Astrocyte (in vitro differentiated cells and primary cell): Measurements from ENCODE around the gene RMI2. TPM values are rescaled to one million over a fixed set of nuclear protein-coding genes. Genes with fewer than 3 reads are reported as not detected.

Source experiments
- DNase-seq: peaks from one replicate; pipeline ENCODE4 v3.0.0-alpha.2; 2010; ENCODE audit warnings: low read depth
- FAIRE-seq: peaks from 2 replicates; lab custom pipeline; 2011; peaks lifted over from hg19 to GRCh38; lab: Jason Lieb, UNC
- H2AFZ ChIP-seq: 2 replicates; pipeline ENCODE4 v1.6.0; 2012; ENCODE audit warnings: low read depth, low read length, inconsistent platforms
- H3K27ac ChIP-seq: 2 replicates; pipeline ENCODE4 v1.5.1; 2011; ENCODE audit warnings: low read depth, low read length, inconsistent platforms
- H3K27me3 ChIP-seq: 2 replicates; pipeline ENCODE4 v1.6.0; 2011; ENCODE audit warnings: low read length, inconsistent platforms; ENCODE audit not compliant: insufficient read depth
- H3K36me3 ChIP-seq: 2 replicates; pipeline ENCODE4 v1.5.1; 2011; ENCODE audit warnings: low read length, inconsistent platforms; ENCODE audit not compliant: insufficient read depth
- H3K4me1 ChIP-seq: 2 replicates; pipeline ENCODE4 v1.5.1; 2011; ENCODE audit warnings: low read length, inconsistent platforms; ENCODE audit not compliant: insufficient read depth
- H3K4me2 ChIP-seq: 2 replicates; pipeline ENCODE4 v1.6.0; 2012; ENCODE audit warnings: low read length, inconsistent platforms
- H3K4me3 ChIP-seq: 2 replicates; pipeline ENCODE4 v1.5.1; 2011; ENCODE audit warnings: low read depth, mild to moderate bottlenecking, low read length, inconsistent platforms; ENCODE audit not compliant: insufficient read depth
- H3K79me2 ChIP-seq: 2 replicates; pipeline ENCODE4 v1.6.0; 2012; ENCODE audit warnings: mild to moderate bottlenecking, low read length, inconsistent platforms; ENCODE audit not compliant: insufficient read depth
- H3K9ac ChIP-seq: 2 replicates; pipeline ENCODE4 v1.6.0; 2012; ENCODE audit warnings: mild to moderate bottlenecking, low read length, inconsistent platforms
- H3K9me3 ChIP-seq: 2 replicates; pipeline ENCODE4 v1.5.1; 2012; ENCODE audit warnings: low read depth, mild to moderate bottlenecking, low read length, inconsistent platforms; ENCODE audit not compliant: insufficient read depth
- H4K20me1 ChIP-seq: 2 replicates; pipeline ENCODE4 v1.6.0; 2012; ENCODE audit warnings: low read length, inconsistent platforms; ENCODE audit not compliant: insufficient read depth
- H3K27ac Mint-ChIP-seq: one replicate; pipeline ENCODE4 v1.8.0; 2021; ENCODE audit warnings: mild to moderate bottlenecking, mixed read lengths; ENCODE audit not compliant: unreplicated experiment
- H3K27me3 Mint-ChIP-seq: one replicate; pipeline ENCODE4 v1.8.0; 2021; ENCODE audit warnings: low read depth, mixed read lengths; ENCODE audit not compliant: unreplicated experiment
- H3K36me3 Mint-ChIP-seq: one replicate; pipeline ENCODE4 v1.8.0; 2021; ENCODE audit warnings: low read depth, mixed read lengths; ENCODE audit not compliant: unreplicated experiment
- H3K4me1 Mint-ChIP-seq: one replicate; pipeline ENCODE4 v1.8.0; 2021; ENCODE audit warnings: low read depth, mixed read lengths; ENCODE audit not compliant: unreplicated experiment
- H3K4me3 Mint-ChIP-seq: one replicate; pipeline ENCODE4 v1.8.0; 2021; ENCODE audit warnings: mild to moderate bottlenecking, moderate library complexity, mixed read lengths; ENCODE audit not compliant: unreplicated experiment
- H3K9me3 Mint-ChIP-seq: one replicate; pipeline ENCODE4 v1.8.0; 2021; ENCODE audit warnings: mild to moderate bottlenecking, mixed read lengths; ENCODE audit not compliant: unreplicated experiment
- EZH2 ChIP-seq: IDR thresholded peaks from 2 replicates; pipeline ENCODE4 v1.6.1; 2012; ENCODE audit warnings: mild to moderate bottlenecking, low read length, inconsistent platforms; ENCODE audit not compliant: insufficient read depth
- total RNA-seq: library from RNA; stranded (reverse); gene quantifications from 2 replicates; pipeline ENCODE4 v1.2.1, GENCODE V29; 2021
- TF ChIP-seq, protein P1 (sequence below): IDR thresholded peaks from 2 replicates; pipeline ENCODE4 v1.5.1; 2011; ENCODE audit warnings: low read depth, mild to moderate bottlenecking, inconsistent platforms, low read length, moderate library complexity; ENCODE audit not compliant: insufficient read depth

RMI2 gene
- total RNA-seq, 1 donor from 2014 or later: 7.8 TPM

DNA sequence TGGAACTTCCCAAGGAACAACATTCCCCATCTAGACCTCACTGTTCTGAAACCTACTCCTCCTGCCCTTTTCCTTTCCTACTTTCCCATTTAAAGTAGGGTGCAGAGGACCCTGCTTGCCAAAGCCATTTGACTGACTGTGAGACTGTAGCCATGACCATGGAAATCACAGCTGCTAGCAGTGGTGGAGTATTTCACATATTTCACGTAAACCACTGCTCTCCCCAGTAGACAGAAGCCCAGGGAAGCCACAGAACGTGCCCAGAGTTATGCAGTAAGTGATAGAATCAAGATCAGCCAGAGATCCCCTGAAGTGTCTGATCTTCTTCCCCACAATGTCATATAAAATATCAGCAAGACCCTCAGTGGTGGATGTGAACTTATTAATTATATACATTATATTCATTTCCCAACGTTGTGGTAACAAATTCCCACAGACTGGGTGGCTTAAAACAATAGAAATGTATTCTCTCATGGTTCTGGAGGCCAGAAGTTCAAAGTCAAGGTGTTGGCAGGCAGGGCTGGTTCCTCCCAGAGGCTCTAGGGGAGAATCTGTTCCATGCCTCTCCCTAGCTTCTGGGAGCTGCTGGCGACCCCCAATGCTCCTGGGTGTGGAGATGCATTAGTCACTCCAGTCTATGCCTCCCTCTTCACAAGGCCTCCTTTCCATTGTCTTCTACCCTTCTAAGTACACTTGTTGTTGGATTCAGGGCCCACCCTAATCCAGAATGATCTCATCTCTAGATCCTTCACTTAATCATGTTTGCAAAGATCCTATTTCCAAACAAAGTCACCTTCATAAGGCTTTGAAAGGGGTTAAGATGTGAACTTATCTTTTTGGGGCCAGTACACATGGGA is 43.4 kb upstream of the RMI2 start:
- no peak overlapping the region for H3K27ac ChIP-seq
- H3K4me2 ChIP-seq: no peak overlapping the region
- Mint-ChIP-seq H3K4me3 (no peak overlapping the region), H3K4me1 (peaks cover 26% of the 10 kb centered on the region), H3K9me3 (peaks cover 2% of the 10 kb centered on the region), H3K27me3 (no peaks in the 10 kb centered on the region), H3K27ac (no peak overlapping the region), H3K36me3 (no peaks in the 10 kb centered on the region)
- H3K9ac ChIP-seq: no peak overlapping the region
- H2AFZ ChIP-seq: no peak overlapping the region
- no peaks in the 10 kb centered on the region for H3K36me3 ChIP-seq
- H3K27me3 ChIP-seq: no peaks in the 10 kb centered on the region
- no peak for FAIRE-seq
- no peaks in the 10 kb centered on the region for H3K9me3 ChIP-seq
- TF ChIP-seq EZH2: no peak
- TF ChIP-seq, protein P1, sequence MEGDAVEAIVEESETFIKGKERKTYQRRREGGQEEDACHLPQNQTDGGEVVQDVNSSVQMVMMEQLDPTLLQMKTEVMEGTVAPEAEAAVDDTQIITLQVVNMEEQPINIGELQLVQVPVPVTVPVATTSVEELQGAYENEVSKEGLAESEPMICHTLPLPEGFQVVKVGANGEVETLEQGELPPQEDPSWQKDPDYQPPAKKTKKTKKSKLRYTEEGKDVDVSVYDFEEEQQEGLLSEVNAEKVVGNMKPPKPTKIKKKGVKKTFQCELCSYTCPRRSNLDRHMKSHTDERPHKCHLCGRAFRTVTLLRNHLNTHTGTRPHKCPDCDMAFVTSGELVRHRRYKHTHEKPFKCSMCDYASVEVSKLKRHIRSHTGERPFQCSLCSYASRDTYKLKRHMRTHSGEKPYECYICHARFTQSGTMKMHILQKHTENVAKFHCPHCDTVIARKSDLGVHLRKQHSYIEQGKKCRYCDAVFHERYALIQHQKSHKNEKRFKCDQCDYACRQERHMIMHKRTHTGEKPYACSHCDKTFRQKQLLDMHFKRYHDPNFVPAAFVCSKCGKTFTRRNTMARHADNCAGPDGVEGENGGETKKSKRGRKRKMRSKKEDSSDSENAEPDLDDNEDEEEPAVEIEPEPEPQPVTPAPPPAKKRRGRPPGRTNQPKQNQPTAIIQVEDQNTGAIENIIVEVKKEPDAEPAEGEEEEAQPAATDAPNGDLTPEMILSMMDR: no peak
- H3K4me1 ChIP-seq: peaks cover 10% of the 10 kb centered on the region
- H3K79me2 ChIP-seq: no peaks in the 10 kb centered on the region
- no peaks in the 10 kb centered on the region for H4K20me1 ChIP-seq
- no peak overlapping the region for H3K4me3 ChIP-seq
- DNase-seq: peak; percentile 27

- Mint-ChIP-seq H3K27ac (no peak overlapping the region), H3K4me3 (no peak overlapping the region), H3K27me3 (no peaks in the 10 kb centered on the region), H3K9me3 (peaks cover 2% of the 10 kb centered on the region), H3K4me1 (peaks cover 18% of the 10 kb centered on the region), H3K36me3 (no peaks in the 10 kb centered on the region)
- DNase-seq (no peak), FAIRE-seq (no peak)
- Histone ChIP-seq H3K36me3 (no peaks in the 10 kb centered on the region), H3K9me3 (no peaks in the 10 kb centered on the region), H2AFZ (no peak overlapping the region), H3K4me2 (no peak overlapping the region), H3K4me3 (no peak overlapping the region), H3K4me1 (no peaks in the 10 kb centered on the region), H3K79me2 (no peaks in the 10 kb centered on the region), H3K9ac (no peak overlapping the region), H3K27ac (no peak overlapping the region), H3K27me3 (no peaks in the 10 kb centered on the region), H4K20me1 (no peaks in the 10 kb centered on the region)
- TF ChIP-seq, protein P1: no peak
- no peak for TF ChIP-seq EZH2
These were observed 42.3 kb upstream of the RMI2 start for GRCh38 chr16:11302977-11303376.
